MCF 10A (cell line): ENCODE data around the gene CMC4. TPM values are rescaled to one million over a fixed set of nuclear protein-coding genes. Genes with fewer than 3 reads are reported as not detected.

ENCODE experiments used
- BruUV-seq: library from RNA; stranded (reverse); fragments of 400-500 nt; replicated peaks from 2 replicates; lab custom pipeline; 2021; lab: Mats Ljungman, UMichigan
- CTCF ChIA-PET: fragments of 300-600 bp; sonication (Branson Sonifier 250); formaldehyde crosslinking; extraction: SDS; loops from one replicate; lab custom pipeline; 2021; ENCODE audit warnings: antibody characterized with exemption, inconsistent platforms; lab: Yijun Ruan, JAX
- POLR2A ChIA-PET: fragments of 300-600, 350-650 bp; sonication (Branson Sonifier 250); formaldehyde crosslinking; extraction: SDS; loops from one replicate; lab custom pipeline; 2020; ENCODE audit warnings: antibody characterized with exemption, inconsistent platforms; lab: Yijun Ruan, JAX
- DNase-seq: peaks from one replicate; pipeline ENCODE4 v3.0.0-alpha.2; 2018; ENCODE audit not compliant: unreplicated experiment
- H3K27ac Mint-ChIP-seq: one replicate; pipeline ENCODE4 v1.8.0; 2022; ENCODE audit warnings: mild to moderate bottlenecking, low read depth, mixed read lengths; ENCODE audit not compliant: unreplicated experiment
- H3K27me3 Mint-ChIP-seq: one replicate; pipeline ENCODE4 v1.8.0; 2022; ENCODE audit warnings: mixed read lengths; ENCODE audit not compliant: insufficient read depth, unreplicated experiment
- H3K36me3 Mint-ChIP-seq: one replicate; pipeline ENCODE4 v1.8.0; 2022; ENCODE audit warnings: mild to moderate bottlenecking, moderate library complexity, mixed read lengths; ENCODE audit not compliant: insufficient read depth, unreplicated experiment
- H3K4me1 Mint-ChIP-seq: one replicate; pipeline ENCODE4 v1.8.0; 2022; ENCODE audit warnings: mixed read lengths; ENCODE audit not compliant: insufficient read depth, unreplicated experiment
- H3K4me3 Mint-ChIP-seq: one replicate; pipeline ENCODE4 v1.8.0; 2022; ENCODE audit warnings: mild to moderate bottlenecking, moderate library complexity, mixed read lengths; ENCODE audit not compliant: unreplicated experiment
- H3K9me3 Mint-ChIP-seq: one replicate; pipeline ENCODE4 v1.8.0; 2022; ENCODE audit warnings: mixed read lengths; ENCODE audit not compliant: unreplicated experiment
- CTCF ChIP-seq: fragments of 200-600 bp; IDR thresholded peaks from one replicate; pipeline ENCODE4 v1.8.0; 2022; ENCODE audit warnings: antibody characterized with exemption, mild to moderate bottlenecking; ENCODE audit not compliant: unreplicated experiment
- intact Hi-C: fragments of 100-400 bp; cut with micrococcal nuclease; formaldehyde crosslinking; loops from 2 replicates; pipeline ENCODE4 v1.14.1; 2022
- total RNA-seq: library from RNA; stranded (reverse); gene quantifications from 2 replicates; pipeline ENCODE4 v1.2.3, GENCODE V29; 2022

CMC4 gene
- total RNA-seq, 1 experiment from 2014 or later, result 8.0 TPM

- peaks cover 4% of the 10 kb centered on the region for H3K36me3 Mint-ChIP-seq
- no peaks in the 10 kb centered on the region for H3K9me3 Mint-ChIP-seq
- H3K4me1 Mint-ChIP-seq, result peaks cover 32% of the 10 kb centered on the region
- DNase-seq, result no peak
- CTCF ChIA-PET, result interaction anchor here (0.9 kb wide), 1 partner anchor 12 kb away, joined by 4 read pairs; no protein-coding TSS in a partner anchor
- peaks cover 26% of the 10 kb centered on the region for H3K27me3 Mint-ChIP-seq
- TF ChIP-seq CTCF, result no peak
- BruUV-seq, result TSS peak; percentile 58
- peak overlapping the region; percentile 83 for H3K4me3 Mint-ChIP-seq
- intact Hi-C loops, result loop anchor here (2.0 kb wide), 1 partner anchor 44 kb away; the partner anchor contains the start of gene FUNDC2
- peak overlapping the region; percentile 65 for H3K27ac Mint-ChIP-seq
- POLR2A ChIA-PET, result interaction anchor here (1.0 to 1.1 kb wide), 3 partner anchors 42 to 153 kb away, joined by 3 to 6 read pairs (median 3); partner anchors contain the start of gene FUNDC2
Observed at GRCh38 chrX:155070663-155070974, 317 bp downstream of the CMC4 start.

GRCh38 chrX:155070038-155070437, 898 bp downstream of the CMC4 start:
- Mint-ChIP-seq H3K27me3 (peaks cover 20% of the 10 kb centered on the region), H3K27ac (peak overlapping the region; percentile 65), H3K4me3 (peak overlapping the region; percentile 83), H3K9me3 (no peaks in the 10 kb centered on the region), H3K36me3 (no peaks in the 10 kb centered on the region), H3K4me1 (peaks cover 33% of the 10 kb centered on the region)
- POLR2A ChIA-PET, result interaction anchor here (1.0 to 1.1 kb wide), 3 partner anchors 42 to 152 kb away, joined by 3 to 6 read pairs (median 3); partner anchors contain the start of gene FUNDC2
- CTCF ChIA-PET, result interaction anchor here (0.9 to 1.2 kb wide), 3 partner anchors 11 to 146 kb away, joined by 3 to 4 read pairs (median 4); partner anchors contain the start of gene VBP1
- peak; percentile 9 for DNase-seq
- no TSS peak for BruUV-seq
- intact Hi-C loops, result loop anchor here (2.0 kb wide), 1 partner anchor 43 kb away; the partner anchor contains the start of gene FUNDC2
- no peak for TF ChIP-seq CTCF

GRCh38 chrX:155069414-155069813, 1.5 kb downstream of the CMC4 start:
- Mint-ChIP-seq H3K27me3 (peaks cover 14% of the 10 kb centered on the region), H3K9me3 (no peaks in the 10 kb centered on the region), H3K4me1 (peaks cover 36% of the 10 kb centered on the region), H3K4me3 (peak overlapping the region; percentile 83), H3K27ac (peak overlapping the region; percentile 65), H3K36me3 (no peaks in the 10 kb centered on the region)
- TF ChIP-seq CTCF, result no peak
- no TSS peak for BruUV-seq
- intact Hi-C loops, result no loop called here
- ChIA-PET CTCF (interaction anchor here (0.7 to 1.2 kb wide), 3 partner anchors 13 to 147 kb away, joined by 3 to 4 read pairs (median 3); partner anchors contain the start of gene VBP1), POLR2A (interaction anchor here (0.6 to 2.0 kb wide), 4 partner anchors 11 to 45 kb away, joined by 3 to 12 read pairs (median 6); partner anchors contain the start of gene FUNDC2)
- no peak for DNase-seq

GRCh38 chrX:155068165-155068564, 2.8 kb downstream of the CMC4 start:
- BruUV-seq, result no TSS peak
- no peaks in the 10 kb centered on the region for H3K9me3 Mint-ChIP-seq

More at GRCh38 chrX:155068165-155068564, 2.8 kb downstream of the CMC4 start:
- ChIA-PET POLR2A (interaction anchor here (1.5 to 2.0 kb wide), 2 partner anchors 10 to 41 kb away, joined by 8 to 12 read pairs; partner anchors contain the start of gene FUNDC2), CTCF (interaction anchor here (1.0 kb wide), 1 partner anchor 88 kb away, joined by 4 read pairs; no protein-coding TSS in a partner anchor)
- Mint-ChIP-seq H3K4me1 (peaks cover 24% of the 10 kb centered on the region), H3K27me3 (peaks cover 2% of the 10 kb centered on the region), H3K36me3 (peaks cover 3% of the 10 kb centered on the region), H3K27ac (peak overlapping the region; percentile 28), H3K4me3 (no peak overlapping the region)
- peak; percentile 67 for DNase-seq
- intact Hi-C loops, result no loop called here
- TF ChIP-seq CTCF, result no peak
